BJ (cell line): Measurements from ENCODE around the gene DIP2B. TPM values are rescaled to one million over a fixed set of nuclear protein-coding genes. Genes with fewer than 3 reads are reported as not detected.

Experiments
- CTCF ChIA-PET: fragments of 350-600 bp; formaldehyde crosslinking; extraction: SDS; loops from one replicate; lab custom pipeline; 2021; ENCODE audit warnings: antibody characterized with exemption, inconsistent platforms; lab: Yijun Ruan, JAX
- POLR2A ChIA-PET: fragments of 300-600 bp; sonication (Branson Sonifier 250); formaldehyde crosslinking; extraction: SDS; loops from one replicate; lab custom pipeline; 2021; ENCODE audit warnings: antibody characterized with exemption; lab: Charles Lee
- DNase-seq: peaks from one replicate; pipeline ENCODE4 v3.0.0-alpha.2; 2011; ENCODE audit warnings: low read depth
- H3K27me3 ChIP-seq: 2 replicates; pipeline ENCODE4 v1.6.0; 2011; ENCODE audit warnings: low read length; ENCODE audit not compliant: control insufficient read depth, insufficient read depth
- H3K36me3 ChIP-seq: 2 replicates; pipeline ENCODE4 v1.5.1; 2011; ENCODE audit warnings: low read length; ENCODE audit not compliant: control insufficient read depth, insufficient read depth
- H3K4me3 ChIP-seq: 2 replicates; pipeline ENCODE4 v1.5.1; 2011; ENCODE audit warnings: low read depth, mild to moderate bottlenecking, control low read depth, low read length
- polyA plus RNA-seq: library from polyadenylated mRNA; depleted of rRNA; stranded (reverse); fragments of >200 nt; gene quantifications from 2 replicates; pipeline ENCODE4 v1.2.3, GENCODE V29; 2011
- TF ChIP-seq, protein P1 (sequence below): IDR thresholded peaks from 2 replicates; pipeline ENCODE4 v1.5.1; 2011; ENCODE audit warnings: low read depth, mild to moderate bottlenecking, control low read depth, inconsistent platforms, low read length, moderate library complexity; ENCODE audit not compliant: insufficient read depth

Gene DIP2B
- polyA plus RNA-seq, 1 experiment: 13.2 TPM

DNA sequence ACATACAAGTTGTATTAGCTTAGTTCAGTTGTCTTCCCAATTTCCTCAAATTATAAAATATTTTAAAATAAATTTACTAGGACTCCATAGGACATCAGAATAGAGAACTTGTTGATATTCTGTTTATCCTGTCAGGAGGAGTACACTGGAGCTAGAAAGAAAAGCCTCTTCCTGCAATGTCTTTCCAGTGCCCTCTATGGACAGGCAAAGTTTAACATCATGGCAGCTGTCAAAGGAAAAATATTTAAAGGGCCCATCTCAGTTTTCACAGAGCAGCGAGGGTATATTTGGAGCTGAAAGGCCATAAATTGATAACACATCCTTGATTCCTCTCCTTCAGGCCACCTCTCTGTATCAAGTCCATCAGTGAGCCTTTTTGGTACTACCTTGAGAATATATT lies 19.0 kb downstream of the DIP2B start:
- no peaks in the 10 kb centered on the region for H3K36me3 ChIP-seq
- DNase-seq: no peak
- H3K27me3 ChIP-seq: no peaks in the 10 kb centered on the region
- POLR2A ChIA-PET: no interaction called here
- no peak overlapping the region for H3K4me3 ChIP-seq
- TF ChIP-seq, protein P1, sequence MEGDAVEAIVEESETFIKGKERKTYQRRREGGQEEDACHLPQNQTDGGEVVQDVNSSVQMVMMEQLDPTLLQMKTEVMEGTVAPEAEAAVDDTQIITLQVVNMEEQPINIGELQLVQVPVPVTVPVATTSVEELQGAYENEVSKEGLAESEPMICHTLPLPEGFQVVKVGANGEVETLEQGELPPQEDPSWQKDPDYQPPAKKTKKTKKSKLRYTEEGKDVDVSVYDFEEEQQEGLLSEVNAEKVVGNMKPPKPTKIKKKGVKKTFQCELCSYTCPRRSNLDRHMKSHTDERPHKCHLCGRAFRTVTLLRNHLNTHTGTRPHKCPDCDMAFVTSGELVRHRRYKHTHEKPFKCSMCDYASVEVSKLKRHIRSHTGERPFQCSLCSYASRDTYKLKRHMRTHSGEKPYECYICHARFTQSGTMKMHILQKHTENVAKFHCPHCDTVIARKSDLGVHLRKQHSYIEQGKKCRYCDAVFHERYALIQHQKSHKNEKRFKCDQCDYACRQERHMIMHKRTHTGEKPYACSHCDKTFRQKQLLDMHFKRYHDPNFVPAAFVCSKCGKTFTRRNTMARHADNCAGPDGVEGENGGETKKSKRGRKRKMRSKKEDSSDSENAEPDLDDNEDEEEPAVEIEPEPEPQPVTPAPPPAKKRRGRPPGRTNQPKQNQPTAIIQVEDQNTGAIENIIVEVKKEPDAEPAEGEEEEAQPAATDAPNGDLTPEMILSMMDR: no peak
- CTCF ChIA-PET: interaction anchor here (1.3 kb wide), 1 partner anchor 14 kb away, joined by 3 read pairs; no protein-coding TSS in a partner anchor

- DNase-seq: no peak
- ChIA-PET CTCF (interaction anchor here (1.3 to 2.2 kb wide), 2 partner anchors 15 to 20 kb away, joined by 3 to 6 read pairs; partner anchors contain the start of gene DIP2B), POLR2A (no interaction called here)
- Histone ChIP-seq H3K36me3 (no peaks in the 10 kb centered on the region), H3K27me3 (no peaks in the 10 kb centered on the region), H3K4me3 (no peak overlapping the region)
- TF ChIP-seq, protein P1: no peak
Measured at GRCh38 chr12:50524621-50525020, 19.8 kb downstream of the DIP2B start.

GRCh38 chr12:50525422-50525821 lies 20.6 kb downstream of the DIP2B start:
- no peaks in the 10 kb centered on the region for H3K36me3 ChIP-seq
- CTCF ChIA-PET: interaction anchor here (2.2 kb wide), 1 partner anchor 21 kb away, joined by 6 read pairs; the partner anchor contains the start of gene DIP2B

GRCh38 chr12:50527359-50527726 lies 22.6 kb downstream of the DIP2B start:
- Histone ChIP-seq H3K27me3 (no peaks in the 10 kb centered on the region), H3K36me3 (no peaks in the 10 kb centered on the region), H3K4me3 (no peak overlapping the region)
- TF ChIP-seq, protein P1: no peak
- DNase-seq: no peak
- CTCF ChIA-PET: no interaction called here
- POLR2A ChIA-PET: no interaction called here

More at GRCh38 chr12:50525422-50525821, 20.6 kb downstream of the DIP2B start:
- POLR2A ChIA-PET: no interaction called here
- H3K4me3 ChIP-seq: no peak overlapping the region
- DNase-seq: no peak
- no peaks in the 10 kb centered on the region for H3K27me3 ChIP-seq
- TF ChIP-seq, protein P1: no peak

DNA sequence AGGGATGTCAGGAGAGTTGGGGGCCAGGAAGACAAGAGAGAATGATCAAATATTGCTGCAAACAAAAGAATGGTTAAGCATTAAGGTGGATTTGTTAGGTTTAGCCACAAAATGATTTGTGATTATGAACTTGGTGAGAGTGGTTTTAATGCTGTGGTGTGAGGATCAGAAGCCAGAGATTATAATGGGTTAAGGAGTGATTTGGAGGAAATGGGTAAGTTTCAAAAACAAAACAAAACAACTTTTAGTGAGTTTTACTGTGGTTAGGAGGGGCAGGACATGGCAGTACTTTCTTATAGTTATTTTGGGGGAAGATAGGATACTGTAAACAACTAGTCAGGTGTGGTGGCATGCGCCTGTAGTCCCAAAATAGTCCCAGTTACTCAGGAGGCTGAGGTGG lies 24.0 kb downstream of the DIP2B start:
- TF ChIP-seq, protein P1: no peak
- Histone ChIP-seq H3K36me3 (no peaks in the 10 kb centered on the region), H3K27me3 (no peaks in the 10 kb centered on the region), H3K4me3 (no peak overlapping the region)
- no peak for DNase-seq
- ChIA-PET POLR2A (interaction anchor here (0.6 kb wide), 2 partner anchors 12 to 555 kb away, joined by 4 to 11 read pairs; partner anchors contain the start of gene CSRNP2), CTCF (interaction anchor here (0.6 kb wide), 1 partner anchor 56 kb away, joined by 3 read pairs; no protein-coding TSS in a partner anchor)
